WERI-Rb-1 (cell line): Measurements from ENCODE around the gene DEPDC5.

Experiments used
- DNase-seq: peaks from one replicate; pipeline ENCODE4 v3.0.0-alpha.2; 2020
- H3K27ac ChIP-seq: fragments of 250-450 bp; sonication (Bioruptor Pico); 2 replicates; pipeline ENCODE4 v1.5.1; 2020; ENCODE audit warnings: mild to moderate bottlenecking, moderate library complexity
- H3K27me3 ChIP-seq: fragments of 250-450 bp; sonication (Bioruptor Pico); 2 replicates; pipeline ENCODE4 v1.5.1; 2021; ENCODE audit warnings: mild to moderate bottlenecking, low read depth, moderate library complexity; ENCODE audit not compliant: insufficient read depth, severe bottlenecking
- H3K36me3 ChIP-seq: fragments of 250-450 bp; sonication (Bioruptor Pico); 2 replicates; pipeline ENCODE4 v1.5.1; 2020; ENCODE audit warnings: mild to moderate bottlenecking, moderate library complexity
- H3K4me3 ChIP-seq: 2 replicates; pipeline ENCODE4 v1.5.1; 2011; ENCODE audit warnings: low read depth, mild to moderate bottlenecking, control low read depth, low read length
- H3K9me3 ChIP-seq: fragments of 250-450 bp; sonication (Bioruptor Pico); 2 replicates; pipeline ENCODE4 v1.5.1; 2021; ENCODE audit warnings: mild to moderate bottlenecking, moderate library complexity; ENCODE audit not compliant: severe bottlenecking
- CTCF ChIP-seq: IDR thresholded peaks from 2 replicates; pipeline ENCODE4 v1.5.1; 2011; ENCODE audit warnings: low read depth, mild to moderate bottlenecking, control low read depth, inconsistent platforms, low read length

Gene DEPDC5

GRCh38 chr22:31920306-31920705, 166.5 kb downstream of the DEPDC5 start:
- no peak for TF ChIP-seq CTCF
- DNase-seq, result no peak
- H3K36me3 ChIP-seq, result no peaks in the 10 kb centered on the region
- no peak overlapping the region for H3K4me3 ChIP-seq
- no peak overlapping the region for H3K27ac ChIP-seq
- H3K9me3 ChIP-seq, result no peaks in the 10 kb centered on the region
- no peaks in the 10 kb centered on the region for H3K27me3 ChIP-seq

- DNase-seq, result no peak
- H3K9me3 ChIP-seq, result no peaks in the 10 kb centered on the region
- no peaks in the 10 kb centered on the region for H3K27me3 ChIP-seq
- H3K4me3 ChIP-seq, result no peak overlapping the region
- no peaks in the 10 kb centered on the region for H3K36me3 ChIP-seq
- H3K27ac ChIP-seq, result no peak overlapping the region
- TF ChIP-seq CTCF, result no peak
These were observed 167.3 kb downstream of the DEPDC5 start for GRCh38 chr22:31921106-31921505.

- DNase-seq, result no peak
- no peaks in the 10 kb centered on the region for H3K36me3 ChIP-seq
- H3K27ac ChIP-seq, result no peak overlapping the region
- no peak overlapping the region for H3K4me3 ChIP-seq
- no peaks in the 10 kb centered on the region for H3K9me3 ChIP-seq
- no peaks in the 10 kb centered on the region for H3K27me3 ChIP-seq
- TF ChIP-seq CTCF, result no peak
These were observed 168.7 kb downstream of the DEPDC5 start for GRCh38 chr22:31922534-31922933.

- no peak for TF ChIP-seq CTCF
- no peak overlapping the region for H3K27ac ChIP-seq
These were observed 169.3 kb downstream of the DEPDC5 start for GRCh38 chr22:31923136-31923535.

GRCh38 chr22:31923747-31924146, 169.9 kb downstream of the DEPDC5 start:
- no peak for TF ChIP-seq CTCF
- DNase-seq, result no peak
- Histone ChIP-seq H3K4me3 (no peak overlapping the region), H3K27me3 (no peaks in the 10 kb centered on the region), H3K27ac (no peak overlapping the region), H3K36me3 (no peaks in the 10 kb centered on the region), H3K9me3 (no peaks in the 10 kb centered on the region)

More at GRCh38 chr22:31923136-31923535, 169.3 kb downstream of the DEPDC5 start:
- Histone ChIP-seq H3K4me3 (no peak overlapping the region), H3K27me3 (no peaks in the 10 kb centered on the region), H3K36me3 (no peaks in the 10 kb centered on the region), H3K9me3 (no peaks in the 10 kb centered on the region)
- DNase-seq, result no peak

GRCh38 chr22:31925056-31925455, 171.2 kb downstream of the DEPDC5 start:
- Histone ChIP-seq H3K27ac (no peak overlapping the region), H3K27me3 (no peaks in the 10 kb centered on the region), H3K4me3 (no peak overlapping the region), H3K36me3 (no peaks in the 10 kb centered on the region), H3K9me3 (no peaks in the 10 kb centered on the region)
- DNase-seq, result no peak
- no peak for TF ChIP-seq CTCF
